GM19328 (cell line): ENCODE data around the gene BLCAP.

ENCODE experiments used
- ATAC-seq: cut with Tn5 transposase; IDR thresholded peaks from one replicate; pipeline ENCODE4 v1.9.1; 2021; ENCODE audit warnings: mild to moderate bottlenecking, moderate library complexity; ENCODE audit not compliant: unreplicated experiment

BLCAP gene

DNA sequence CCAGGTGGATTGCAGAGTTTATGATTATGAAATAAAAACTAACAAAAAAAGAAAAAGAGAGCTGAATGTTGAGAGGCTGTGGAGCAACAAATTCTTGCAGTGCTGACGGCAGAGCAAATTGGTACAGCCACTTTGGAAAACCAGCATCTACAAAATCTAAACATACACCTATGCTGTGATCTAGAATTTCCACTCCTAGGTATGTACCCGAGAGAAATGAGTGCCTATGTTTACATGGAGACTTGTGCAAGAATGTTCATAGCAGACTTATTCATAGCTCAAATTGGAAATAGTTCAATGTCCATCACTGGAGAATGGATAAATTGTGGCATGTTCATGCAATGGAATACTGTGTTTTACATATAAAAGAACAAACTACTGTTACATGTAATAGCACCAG, 3.0 kb upstream of the BLCAP start:
- ATAC-seq = no peak

GRCh38 chr20:37529968-37530600, 2.4 kb upstream of the BLCAP start:
- no peak for ATAC-seq

GRCh38 chr20:37529214-37529967, 1.7 kb upstream of the BLCAP start:
- no peak for ATAC-seq

DNA sequence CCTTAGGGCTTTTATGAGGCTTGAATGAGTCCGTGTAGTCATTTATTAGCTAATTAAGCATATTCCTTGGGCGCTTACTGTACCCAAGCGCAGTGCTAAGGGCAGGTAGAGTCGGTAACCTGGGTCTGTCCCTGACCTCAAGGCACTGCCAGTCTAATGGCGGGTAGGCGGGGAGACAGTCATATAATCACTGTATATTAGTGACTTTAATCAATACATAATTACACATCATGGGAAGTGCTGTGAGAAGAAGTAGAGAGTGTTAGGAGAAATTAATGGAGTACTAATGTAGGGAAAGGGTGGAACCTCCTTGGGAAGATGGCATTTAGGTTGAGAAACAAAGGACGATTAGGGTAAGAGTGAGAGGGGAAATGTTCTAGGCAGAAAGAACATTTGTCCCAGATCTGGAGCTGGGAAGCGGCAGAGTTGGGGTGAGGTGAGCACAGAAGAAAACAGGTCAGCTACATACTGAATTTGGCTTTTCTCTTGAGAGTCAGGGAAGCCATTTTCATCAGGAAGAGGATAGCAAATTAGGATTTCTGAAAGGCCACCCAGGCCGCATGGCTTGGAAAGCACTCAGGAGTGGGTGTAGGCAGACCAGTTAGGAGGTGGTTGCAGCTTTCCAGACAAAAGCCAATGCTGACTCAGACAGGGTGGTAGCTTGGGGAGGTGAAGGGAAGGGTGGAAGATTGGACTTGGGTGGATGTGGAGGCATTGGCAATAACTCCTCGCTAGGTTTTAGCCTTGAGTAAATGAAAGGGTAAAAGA, 954 bp upstream of the BLCAP start:
- ATAC-seq = no peak

DNA sequence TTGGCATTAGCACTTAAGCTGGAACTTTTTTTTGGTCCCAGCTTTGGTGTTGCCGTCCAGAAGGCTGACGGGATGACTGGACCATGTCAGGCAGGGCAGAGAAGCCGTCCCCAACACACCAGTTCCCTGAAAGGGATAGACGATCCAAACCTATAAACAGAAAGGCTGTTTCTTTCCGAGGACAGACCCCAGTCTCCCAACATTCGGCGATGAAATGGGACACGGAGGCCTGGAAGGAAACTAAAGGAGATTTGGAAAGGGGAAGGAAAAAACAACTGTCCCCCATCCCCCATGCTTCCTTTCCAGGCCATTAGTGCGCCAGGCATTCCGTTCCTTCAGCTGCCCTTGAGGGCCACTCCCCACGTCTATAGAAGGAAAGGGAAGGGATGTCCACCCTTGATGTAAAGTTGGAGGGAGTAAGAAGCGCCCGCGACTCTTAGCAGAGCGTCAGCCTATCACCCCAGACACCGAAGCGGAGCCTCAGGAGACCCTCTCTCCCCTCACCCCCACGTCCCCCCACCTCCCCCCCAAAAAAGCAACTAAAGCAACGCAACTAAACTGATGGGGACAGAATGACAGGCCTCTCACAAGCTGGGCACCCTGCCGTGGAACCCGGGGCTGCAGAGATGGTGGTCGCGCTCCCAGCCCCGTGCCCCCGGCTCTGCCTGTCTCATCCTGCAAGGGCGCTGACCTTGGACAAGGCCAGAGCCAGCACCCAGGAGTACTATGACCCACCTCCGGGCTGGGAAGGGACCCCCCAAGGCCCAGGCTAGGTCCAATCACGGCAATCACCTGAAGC, 638 bp downstream of the BLCAP start:
- ATAC-seq = no peak

GRCh38 chr20:37526238-37526838, 1.3 kb downstream of the BLCAP start:
- ATAC-seq = no peak

DNA sequence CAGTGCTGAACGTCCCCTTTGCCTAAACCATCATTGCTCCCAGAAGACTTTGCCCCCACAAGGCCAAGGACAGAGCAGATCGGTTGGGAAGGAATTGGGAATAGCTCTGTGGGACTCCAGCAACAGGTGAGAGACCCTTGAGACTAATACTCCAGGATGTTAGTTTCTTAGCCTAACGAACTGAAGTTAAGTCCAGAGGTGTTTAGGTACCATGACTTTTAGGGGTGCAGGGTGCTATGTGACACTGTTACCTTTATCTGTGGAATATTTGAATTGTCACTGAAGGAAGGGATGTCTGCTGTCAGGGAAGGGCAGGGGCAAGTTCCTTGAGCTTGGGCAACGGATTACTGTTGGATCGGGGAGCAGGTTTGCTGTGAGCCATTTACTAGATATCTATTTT, 1.9 kb downstream of the BLCAP start:
- ATAC-seq = no peak

DNA sequence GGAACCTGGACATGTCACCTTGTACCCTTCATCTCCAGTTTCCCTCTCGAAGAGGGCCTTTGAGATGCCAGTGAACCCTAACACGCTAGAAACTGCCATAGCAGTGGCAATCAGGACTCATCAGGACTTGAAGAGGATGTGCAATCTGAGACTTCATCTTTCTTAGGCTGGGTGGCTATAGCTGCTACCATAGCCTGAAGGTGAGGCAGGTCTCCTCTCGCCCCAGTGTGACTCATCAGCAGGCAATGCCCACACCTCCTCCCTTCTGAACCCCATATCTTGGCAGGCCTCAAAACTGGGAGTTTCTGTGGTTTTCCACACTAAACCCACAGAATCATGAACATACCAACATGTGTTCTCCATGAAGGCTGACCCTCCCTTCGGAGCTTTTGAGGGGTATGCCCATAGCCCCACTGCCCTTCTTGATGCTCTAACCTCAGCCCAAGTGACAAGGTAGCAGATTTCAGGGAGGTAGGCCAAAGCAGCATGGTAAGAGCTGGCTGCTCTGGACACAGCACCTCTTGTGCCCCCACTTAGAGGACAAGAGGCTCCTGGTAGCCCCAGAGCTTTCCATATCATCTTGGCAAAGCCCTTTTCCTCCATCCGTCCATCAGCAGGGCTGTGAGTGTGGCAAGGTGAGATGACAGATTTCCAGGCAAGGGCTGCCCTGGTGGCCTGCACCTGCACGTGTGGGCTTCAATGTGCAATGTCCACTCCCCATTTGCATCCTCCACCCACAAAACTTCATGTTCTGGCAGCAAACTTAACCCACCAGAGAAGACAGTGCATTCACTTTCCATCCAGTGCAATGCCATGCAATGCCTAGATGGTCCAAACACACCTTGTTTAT, 2.6 kb downstream of the BLCAP start:
- no peak for ATAC-seq

DNA sequence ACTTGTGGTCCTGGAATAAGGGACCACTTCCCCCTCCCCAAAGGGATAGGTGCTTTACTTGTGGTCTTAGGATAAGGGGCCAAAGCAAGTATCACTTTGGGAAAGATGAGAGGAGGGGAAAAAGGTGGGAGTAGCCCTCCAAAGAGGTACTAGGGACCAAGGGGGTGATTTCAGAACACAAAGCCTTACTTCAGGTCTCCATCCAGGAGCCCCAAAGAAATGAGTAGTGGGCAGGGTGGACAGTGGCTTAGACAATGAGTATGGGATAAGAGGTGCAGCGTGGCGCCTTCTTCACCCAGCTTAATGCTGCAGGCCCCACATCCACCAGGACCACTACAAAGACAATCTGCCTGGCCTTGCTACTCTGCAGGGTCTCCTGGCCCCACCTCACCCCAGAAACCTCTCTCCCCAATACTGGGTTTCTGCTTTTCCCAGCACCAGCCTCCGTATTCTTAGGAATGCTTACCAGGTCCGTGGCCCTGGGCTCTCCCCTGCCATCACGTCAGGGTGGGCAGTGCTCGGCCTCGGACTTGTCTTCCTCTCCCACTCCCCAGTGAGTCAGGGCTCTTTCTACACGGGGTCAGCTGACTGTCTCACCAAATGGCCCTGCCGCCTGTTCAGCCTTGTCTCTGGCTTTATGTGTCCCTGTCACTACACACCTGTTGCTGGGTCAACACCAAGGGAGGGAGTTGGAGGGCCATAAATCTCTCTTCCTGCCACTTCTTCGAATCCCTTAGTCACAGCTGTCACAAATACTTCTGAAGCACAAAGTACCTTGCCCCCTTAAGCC, 3.6 kb downstream of the BLCAP start:
- no peak for ATAC-seq

DNA sequence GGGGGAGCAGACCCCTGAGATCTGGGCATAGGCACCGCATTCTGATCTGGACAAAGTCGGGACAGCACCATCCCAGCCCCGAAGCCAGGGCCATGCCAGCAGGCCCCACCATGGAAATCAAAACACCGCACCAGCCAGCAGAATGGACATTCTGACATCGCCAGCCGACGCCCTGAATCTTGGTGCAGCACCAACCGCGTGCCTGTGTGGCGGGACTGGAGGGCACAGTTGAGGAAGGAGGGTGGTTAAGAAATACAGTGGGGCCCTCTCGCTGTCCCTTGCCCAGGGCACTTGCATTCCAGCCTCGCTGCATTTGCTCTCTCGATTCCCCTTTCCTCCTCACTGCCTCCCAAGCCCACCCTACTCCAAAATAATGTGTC, 4.7 kb downstream of the BLCAP start:
- ATAC-seq = no peak

GRCh38 chr20:37522260-37523011, 5.2 kb downstream of the BLCAP start:
- no peak for ATAC-seq

DNA sequence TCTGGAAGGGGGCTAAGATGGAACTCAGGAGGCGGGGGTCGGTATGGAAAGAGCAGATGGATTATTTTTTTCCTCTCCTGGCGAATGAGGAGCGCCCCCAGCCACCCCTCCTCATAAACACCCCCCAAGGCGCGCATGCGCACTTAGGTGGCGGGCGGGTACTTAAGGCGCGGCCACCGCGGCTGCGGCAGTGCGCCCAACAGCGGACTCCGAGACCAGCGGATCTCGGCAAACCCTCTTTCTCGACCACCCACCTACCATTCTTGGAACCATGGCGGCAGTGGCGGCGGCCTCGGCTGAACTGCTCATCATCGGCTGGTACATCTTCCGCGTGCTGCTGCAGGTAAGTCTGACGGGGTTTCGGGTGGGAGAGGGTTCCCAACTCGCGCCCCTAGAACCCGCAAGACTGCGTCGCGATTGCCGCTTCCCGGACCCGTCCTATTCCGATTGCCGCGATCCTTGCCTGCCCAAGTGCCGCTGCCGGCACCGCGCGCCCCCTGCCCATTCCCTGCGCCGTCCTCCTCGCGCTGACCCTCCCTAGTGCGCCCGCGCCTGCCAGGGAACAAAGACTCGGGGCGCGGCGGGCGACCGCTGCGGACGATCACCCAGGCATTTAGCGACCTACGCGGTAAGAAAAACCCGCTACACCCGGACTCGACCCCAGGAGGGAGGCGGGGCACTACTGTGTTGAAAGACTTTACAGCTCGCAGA, 6.5 kb downstream of the BLCAP start, which contains the start of gene NNAT:
Gene NNAT (plus strand): TSS at position 190 of the 711 bp plus-strand sequence. CDS start 82 bp downstream, at position 272.
- no peak for ATAC-seq

DNA sequence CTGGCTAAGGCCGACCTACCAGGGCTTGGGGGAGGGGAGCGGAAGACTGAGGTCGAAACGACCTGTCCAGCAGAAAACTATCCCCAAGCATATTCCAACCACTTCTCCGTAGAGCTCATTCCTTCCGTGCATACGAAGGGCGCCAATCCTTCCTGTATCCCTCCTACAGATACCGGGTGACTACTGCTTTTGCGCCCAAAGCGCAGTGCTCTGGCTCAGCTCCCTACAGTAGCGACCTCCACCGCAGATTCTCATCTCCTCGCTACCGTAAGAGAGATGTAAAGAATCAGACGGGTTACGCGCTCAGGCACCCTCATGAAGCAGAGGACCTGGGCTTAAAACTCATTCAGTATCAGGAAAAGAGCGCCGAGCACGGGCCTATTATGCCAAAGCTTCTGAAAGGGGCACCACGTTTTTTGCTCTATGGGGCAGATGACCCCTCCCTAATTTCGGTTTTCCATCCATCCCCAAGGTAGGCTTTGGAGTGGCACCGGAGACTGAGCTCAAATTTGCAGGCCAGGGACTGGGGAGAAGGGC, 7.2 kb downstream of the BLCAP start:
- ATAC-seq = no peak

- ATAC-seq = no peak
Observed at GRCh38 chr20:37519508-37520418, 7.9 kb downstream of the BLCAP start.

DNA sequence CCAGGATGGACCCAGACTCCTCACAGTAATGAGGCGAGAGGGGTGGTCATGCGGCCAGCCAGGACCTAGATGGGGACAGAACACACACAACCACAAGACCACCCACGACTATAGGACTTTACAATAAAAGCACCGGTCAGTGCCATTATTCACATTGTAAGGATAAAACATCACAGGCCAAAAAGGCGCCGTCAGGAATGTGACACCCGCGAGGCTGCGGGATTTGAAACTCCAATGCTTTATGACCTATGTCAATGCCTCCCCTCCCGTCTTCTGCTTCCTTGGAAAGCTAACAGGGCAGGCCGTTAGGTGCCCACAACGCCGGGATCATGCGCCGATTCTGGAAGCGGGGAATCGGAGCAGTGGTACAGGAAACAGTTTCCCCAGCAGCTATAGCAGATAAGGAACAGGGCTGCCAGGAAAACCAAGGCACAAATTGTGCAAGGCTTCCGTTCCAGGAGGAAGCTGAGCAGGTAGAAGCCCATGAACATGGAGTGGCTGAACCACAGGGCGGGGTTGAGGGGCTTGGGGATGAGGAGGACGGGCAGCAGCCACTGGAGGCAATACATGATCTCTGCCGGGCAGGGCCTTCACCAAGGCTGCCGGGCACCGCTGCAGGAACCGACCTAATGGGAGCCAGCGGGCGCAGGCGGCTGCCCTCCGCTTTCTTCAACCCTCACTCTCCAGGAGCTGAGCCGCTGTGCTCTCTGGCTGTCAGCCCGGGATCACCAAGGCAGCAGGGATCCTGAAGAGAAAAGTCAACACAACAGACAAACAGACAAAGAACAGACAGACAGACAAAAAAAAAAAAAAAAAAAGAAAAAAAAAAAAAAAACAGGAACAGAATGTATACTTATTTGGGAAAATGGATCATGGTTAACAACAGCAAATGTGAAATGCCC, 8.8 kb downstream of the BLCAP start:
- ATAC-seq = no peak
